ENCODE results near the gene S100A6.

GRCh38 chr1:153550398-153550758 is 14.6 kb upstream of the S100A6 start:
- TF ChIP-seq CTCF (IDR thresholded peaks at IDR 0.05 in 4 of 5, conservative IDR thresholded peaks at IDR 0.05 in 1 of 5) (no peak), POLR2A (IDR thresholded peaks at IDR 0.05) (no peak)

All from gastrocnemius medialis (tissue), 4 donors.